Panc1 (cell line): Measurements from ENCODE around the gene NR5A2. TPM values are rescaled to one million over a fixed set of nuclear protein-coding genes. Genes with fewer than 3 reads are reported as not detected.

Source experiments
- ATAC-seq: fragments of 200-7000 bp; cut with Tn5 transposase; 2 replicates; pipeline ENCODE4 v1.9.1; 2020; ENCODE audit warnings: mild to moderate bottlenecking, moderate library complexity
- BruUV-seq: library from RNA; stranded (reverse); fragments of 400-500 nt; replicated peaks from 2 replicates; lab custom pipeline; 2021; lab: Mats Ljungman, UMichigan
- CTCF ChIA-PET: fragments of 300-600 bp; sonication (Branson Sonifier 250); formaldehyde crosslinking; loops from one replicate; lab custom pipeline; 2022; ENCODE audit warnings: antibody characterized with exemption; lab: Charles Lee
- POLR2A ChIA-PET: fragments of 300-600 bp; sonication (Branson Sonifier 250); formaldehyde crosslinking; loops from one replicate; lab custom pipeline; 2022; ENCODE audit warnings: antibody characterized with exemption; lab: Charles Lee
- DNase-seq: peaks from one replicate; pipeline ENCODE4 v3.0.0-alpha.2; 2010; ENCODE audit warnings: low read depth, low spot score
- H3K27ac ChIP-seq: 2 replicates; pipeline ENCODE4 v1.5.1; 2011; ENCODE audit warnings: mild to moderate bottlenecking, low read length, inconsistent platforms
- H3K27me3 ChIP-seq: fragments of 200-500 bp; sonication (Bioruptor generic); 2 replicates; pipeline ENCODE4 v1.6.0; 2014; ENCODE audit warnings: low read length, inconsistent platforms; ENCODE audit not compliant: control insufficient read depth, insufficient read depth
- H3K36me3 ChIP-seq: fragments of 200-500 bp; sonication (Bioruptor generic); 2 replicates; pipeline ENCODE4 v1.5.1; 2014; ENCODE audit warnings: inconsistent platforms, mild to moderate bottlenecking, low read length, moderate library complexity; ENCODE audit not compliant: control insufficient read depth, insufficient read depth
- H3K4me1 ChIP-seq: 2 replicates; pipeline ENCODE4 v1.5.1; 2011; ENCODE audit warnings: inconsistent platforms, mild to moderate bottlenecking, low read length, moderate library complexity; ENCODE audit not compliant: control insufficient read depth, insufficient read depth
- H3K4me3 ChIP-seq, 2 experiments: 2 replicates each; pipeline ENCODE4 v1.5.1; 2011 to 2012; ENCODE audit warnings: low read depth in 2 of 2, low read length in 2 of 2, mild to moderate bottlenecking in 2 of 2, inconsistent platforms in 1 of 2, moderate library complexity in 1 of 2
- H3K9me3 ChIP-seq: fragments of 200-500 bp; sonication (Bioruptor generic); 2 replicates; pipeline ENCODE4 v1.5.1; 2014; ENCODE audit warnings: low read depth, mild to moderate bottlenecking, inconsistent platforms, low read length, moderate library complexity; ENCODE audit not compliant: control insufficient read depth, insufficient read depth
- CTCF ChIP-seq: fragments of 450-650 bp; IDR thresholded peaks from 2 replicates; pipeline ENCODE4 v1.5.1; 2017; ENCODE audit warnings: mild to moderate bottlenecking
- POLR2AphosphoS5 ChIP-seq: IDR thresholded peaks from 2 replicates; pipeline ENCODE4 v1.6.1; 2012; ENCODE audit warnings: mild to moderate bottlenecking, low read depth, low read length, moderate library complexity
- REST ChIP-seq, 2 experiments: IDR thresholded peaks; 2 replicates each; pipeline ENCODE4 v1.6.1; 2011 to 2012; ENCODE audit warnings: low read depth in 2 of 2, control low read depth in 1 of 2, low read length in 1 of 2, mild to moderate bottlenecking in 1 of 2, moderate library complexity in 1 of 2; ENCODE audit not compliant: insufficient read depth in 1 of 2
- SIN3A ChIP-seq: IDR thresholded peaks from 2 replicates; pipeline ENCODE4 v1.6.1; 2012; ENCODE audit warnings: low read depth, mild to moderate bottlenecking, low read length, moderate library complexity, borderline replicate concordance; ENCODE audit not compliant: insufficient read depth
- TCF7L2 ChIP-seq: IDR thresholded peaks from 2 replicates; pipeline ENCODE4 v1.6.1; 2011; ENCODE audit warnings: mild to moderate bottlenecking, low read depth, low read length, inconsistent platforms
- in situ Hi-C: cut with HindIII; loops from 2 replicates; pipeline ENCODE4 v1.10.0; 2016; ENCODE audit warnings: low sequenced_read_pairs, low pct_unique_long_range_greater_than_20kb
- intact Hi-C: fragments of 100-400 bp; cut with micrococcal nuclease; formaldehyde crosslinking; loops from one replicate; pipeline ENCODE4 v1.10.0; 2022; ENCODE audit not compliant: unreplicated experiment
- total RNA-seq: library from RNA; stranded (reverse); gene quantifications from one replicate; pipeline ENCODE4 v1.2.1, GENCODE V29; 2021; ENCODE audit not compliant: unreplicated experiment

Gene NR5A2
- total RNA-seq, 1 experiment from 2014 or later, result 4.3 TPM

- Histone ChIP-seq H3K27me3 (no peaks in the 10 kb centered on the region), H3K36me3 (no peaks in the 10 kb centered on the region), H3K27ac (no peak overlapping the region), H3K4me3 (no peak overlapping the region), H3K4me1 (no peaks in the 10 kb centered on the region; the same call in 1 of the 2 replicates), H3K9me3 (no peaks in the 10 kb centered on the region)
- ChIA-PET CTCF (no interaction called here), POLR2A (no interaction called here)
- ATAC-seq (no peak), DNase-seq (no peak)
- BruUV-seq, result no TSS peak
- TF ChIP-seq CTCF (no peak), SIN3A (no peak), TCF7L2 (no peak), POLR2AphosphoS5 (no peak), REST (IDR thresholded peaks at IDR 0.05; ENCODE audit: insufficient read depth in 1 of 2, low read depth in 2 of 2, low read length in 1 of 2) (no peak)
- intact Hi-C loops (no loop called here), in situ Hi-C loops (no loop called here)
Observed at GRCh38 chr1:200133123-200133522, 105.6 kb downstream of the NR5A2 start.

GRCh38 chr1:200134116-200134515 is 106.6 kb downstream of the NR5A2 start:
- DNase-seq, result no peak
- ChIA-PET CTCF (interaction anchor here (0.6 kb wide), 1 partner anchor 138 kb away, joined by 5 read pairs; no protein-coding TSS in a partner anchor), POLR2A (no interaction called here)
- Histone ChIP-seq H3K9me3 (no peaks in the 10 kb centered on the region), H3K27me3 (no peaks in the 10 kb centered on the region), H3K4me1 (no peaks in the 10 kb centered on the region; the same call in 1 of the 2 replicates), H3K27ac (no peak overlapping the region), H3K36me3 (no peaks in the 10 kb centered on the region), H3K4me3 (no peak overlapping the region)
- no TSS peak for BruUV-seq
- no peak for TF ChIP-seq TCF7L2
- TF ChIP-seq SIN3A, result no peak
- TF ChIP-seq CTCF, result no peak
- TF ChIP-seq REST (IDR thresholded peaks at IDR 0.05; ENCODE audit: insufficient read depth in 1 of 2, low read depth in 2 of 2, low read length in 1 of 2), result no peak
- TF ChIP-seq POLR2AphosphoS5, result no peak
- ATAC-seq, result no peak
- intact Hi-C loops, result no loop called here
- in situ Hi-C loops, result no loop called here
